H1 (cell line): ENCODE results near the gene LBH. TPM values are rescaled to one million over a fixed set of nuclear protein-coding genes. Genes with fewer than 3 reads are reported as not detected.

Source experiments
- BRCA1 ChIP-seq: IDR thresholded peaks from 2 replicates; pipeline ENCODE4 v1.6.1; 2012; ENCODE audit warnings: low read depth, low read length, improper control_type of control experiment
- CTCF ChIP-seq, 3 experiments: IDR thresholded peaks; 1 replicate in 2 of 3; 2 replicates in 1 of 3; pipeline versions ENCODE4 v1.5.1 to v1.6.1; 2011; ENCODE audit warnings: low read length in 3 of 3, mild to moderate bottlenecking in 3 of 3, inconsistent platforms in 2 of 3, low read depth in 1 of 3, moderate library complexity in 1 of 3; ENCODE audit not compliant: insufficient read depth in 1 of 3; ENCODE audit errors: control extremely low read depth in 1 of 3
- EGR1 ChIP-seq: IDR thresholded peaks from 2 replicates; pipeline ENCODE4 v1.6.1; 2011; ENCODE audit warnings: low read depth, low read length, borderline replicate concordance
- KDM1A ChIP-seq: fragments of 200-600, 300-600 bp; sonication (generic); IDR thresholded peaks from 2 replicates; pipeline ENCODE4 v1.7.1; 2016; ENCODE audit warnings: mild to moderate bottlenecking, low read length, borderline replicate concordance
- RBBP5 ChIP-seq: IDR thresholded peaks from 2 replicates; pipeline ENCODE4 v1.7.1; 2012; ENCODE audit warnings: low read depth, mild to moderate bottlenecking, inconsistent platforms, low read length, moderate library complexity, borderline replicate concordance
- SP1 ChIP-seq: IDR thresholded peaks from 2 replicates; pipeline ENCODE4 v1.6.1; 2011; ENCODE audit warnings: low read depth, low read length
- polyA plus RNA-seq, 7 experiments: library from polyadenylated mRNA; depleted of rRNA in 3 of 7; stranded (reverse) in 5 of 7; unstranded in 2 of 7; fragments of >200 nt in 5 of 7; fragments of 200-250 nt in 2 of 7; gene quantifications; 1 replicate in 5 of 7; 2 replicates in 1 of 7; 4 replicates in 1 of 7; pipeline versions ENCODE4 v1.2.1 to v1.2.3, GENCODE V29; 2011 to 2013; ENCODE audit warnings: missing spikeins in 2 of 7, mixed read lengths in 2 of 7
- total RNA-seq: library from RNA; stranded (reverse); fragmentation: NEBNext Ultra II Directional; extraction: Animal tissue kit (Norgen Biotek cat#: 25700); gene quantifications from 2 replicates; pipeline ENCODE4 v1.2.1, GENCODE V29; 2021
- TF ChIP-seq, protein P1 (sequence below): IDR thresholded peaks from 2 replicates; pipeline ENCODE4 v1.6.1; 2011; ENCODE audit warnings: low read depth, mild to moderate bottlenecking, low read length; ENCODE audit not compliant: insufficient read depth

LBH gene
- total and polyA plus RNA-seq, 2 of the 8 experiments (the other 6 are each of a cell fraction or from before 2014, with no cell fraction given) = 25.7 to 34.5 TPM

- TF ChIP-seq RBBP5 (no peak), EGR1 (no peak), CTCF (IDR thresholded peaks at IDR 0.05; ENCODE audit: control extremely low read depth in 1 of 3, insufficient read depth in 1 of 3, low read depth in 1 of 3, low read length in 3 of 3) (no peak), BRCA1 (no peak), SP1 (no peak), KDM1A (no peak)
- TF ChIP-seq, protein P1, sequence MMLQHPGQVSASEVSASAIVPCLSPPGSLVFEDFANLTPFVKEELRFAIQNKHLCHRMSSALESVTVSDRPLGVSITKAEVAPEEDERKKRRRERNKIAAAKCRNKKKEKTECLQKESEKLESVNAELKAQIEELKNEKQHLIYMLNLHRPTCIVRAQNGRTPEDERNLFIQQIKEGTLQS = no peak
Observed at GRCh38 chr2:30237239-30237965, 6.1 kb downstream of the LBH start (continued).
